Forelimb muscle (tissue), 1 donor: ENCODE results near the gene TFAP2A. TPM values are rescaled to one million over a fixed set of nuclear protein-coding genes. Genes with fewer than 3 reads are reported as not detected.

Experiments used
- DNase-seq: peaks from one replicate; pipeline ENCODE4 v3.0.0-alpha.2; 2013; ENCODE audit warnings: low read depth
- polyA plus RNA-seq: library from polyadenylated mRNA; unstranded; fragments of 120-200 nt; gene quantifications from one replicate; pipeline ENCODE4 v1.2.1, GENCODE V29; 2013; ENCODE audit not compliant: insufficient read length

TFAP2A gene
- polyA plus RNA-seq, 1 donor = 0.43 TPM

GRCh38 chr6:10399451-10399850 lies 15.4 kb downstream of the TFAP2A start:
- no peak for DNase-seq

DNA sequence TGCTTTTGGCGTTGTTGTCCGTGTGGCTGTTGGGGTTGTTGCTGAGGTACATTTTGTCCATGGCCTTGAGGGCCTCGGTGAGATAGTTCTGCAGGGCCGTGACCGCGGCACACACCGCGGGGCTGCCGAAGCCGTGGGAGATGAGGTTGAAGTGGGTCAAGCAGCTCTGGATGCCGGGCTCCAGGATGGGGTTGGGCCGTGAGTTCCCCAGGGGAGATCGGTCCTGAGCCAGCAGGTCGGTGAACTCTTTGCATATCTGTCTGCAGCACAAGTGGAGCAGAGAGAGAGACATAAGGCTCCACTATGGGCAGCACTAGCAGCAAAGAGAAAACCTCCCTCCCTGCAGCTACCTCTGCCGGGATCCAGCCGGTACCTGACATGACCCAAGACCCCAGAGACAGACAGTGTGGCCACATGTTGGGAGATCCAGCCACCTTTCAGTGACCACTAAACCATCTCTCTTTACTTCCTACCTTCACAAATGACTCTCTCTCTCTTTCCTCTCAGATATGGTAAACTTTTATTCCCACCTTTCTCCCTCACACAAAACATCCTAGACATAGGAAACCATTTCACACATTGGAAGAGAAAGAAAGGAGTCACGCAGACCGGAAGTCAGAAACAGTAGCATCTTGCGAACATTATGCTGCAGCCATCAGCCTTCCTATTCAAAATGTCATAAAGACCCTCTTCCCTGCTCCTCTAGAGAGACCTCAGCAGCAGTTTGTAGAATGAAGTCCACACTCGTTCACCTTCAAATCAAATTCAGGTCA lies 16.2 kb downstream of the TFAP2A start:
- DNase-seq = no peak

DNA sequence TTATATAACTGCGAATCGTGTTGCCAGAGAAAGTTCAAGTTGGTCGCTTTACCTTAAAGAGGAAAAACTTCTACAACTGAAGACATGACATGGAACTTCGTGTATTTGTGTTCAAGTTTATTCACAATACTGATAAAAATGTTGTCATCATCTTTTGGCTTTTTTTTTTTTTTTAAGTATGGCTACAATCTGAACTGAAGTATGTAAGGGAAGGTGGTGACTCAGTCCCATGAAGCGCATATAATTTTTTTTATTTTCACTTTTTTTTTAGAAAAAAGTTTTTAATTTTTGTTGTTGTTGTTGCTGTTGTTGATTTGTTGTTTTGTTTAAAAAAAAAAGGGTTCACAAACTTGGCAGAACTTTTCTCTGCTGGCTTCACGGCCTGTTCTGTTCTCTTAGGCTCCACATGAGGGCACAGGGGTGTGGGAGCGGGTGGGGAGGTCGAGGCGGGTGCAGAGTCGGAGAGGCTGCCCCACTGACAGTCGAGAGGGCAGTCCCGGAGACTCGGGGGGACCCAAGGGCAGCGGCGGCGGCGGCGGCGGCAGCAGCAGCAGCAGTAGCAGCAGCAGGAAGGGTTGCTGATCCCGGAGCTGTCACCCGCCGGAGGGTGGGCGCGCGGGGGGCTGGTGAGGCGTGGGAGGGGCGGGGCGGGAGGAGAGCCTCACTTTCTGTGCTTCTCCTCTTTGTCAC lies 17.0 kb downstream of the TFAP2A start:
- DNase-seq = no peak

GRCh38 chr6:10396785-10397184 lies 18.1 kb downstream of the TFAP2A start:
- no peak for DNase-seq

- no peak for DNase-seq
These were observed 18.9 kb downstream of the TFAP2A start for GRCh38 chr6:10395704-10396546.

DNA sequence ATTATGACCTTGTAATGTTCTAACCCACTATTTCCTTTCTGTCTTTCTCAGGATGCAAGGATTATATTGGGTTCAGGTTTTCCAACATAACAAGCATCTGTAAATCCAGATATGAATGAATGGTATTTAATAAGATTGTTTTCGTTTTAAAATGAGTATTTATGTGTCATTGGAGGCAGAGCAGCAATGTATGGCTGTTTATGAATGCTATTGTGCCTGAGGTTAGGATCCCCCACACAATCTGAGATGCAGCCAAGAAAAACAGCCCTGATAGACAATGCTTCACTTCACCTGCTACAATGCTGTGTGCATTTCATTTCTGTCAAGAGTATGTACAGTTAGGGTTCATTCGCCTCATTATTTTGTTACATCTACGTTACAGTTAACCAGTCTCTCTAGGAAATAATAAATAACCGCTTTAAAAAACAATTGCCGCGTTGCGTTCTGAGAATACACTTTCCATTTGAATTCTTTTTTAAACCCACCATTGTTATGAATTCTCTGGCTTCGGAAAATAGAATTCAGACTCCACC lies 19.6 kb downstream of the TFAP2A start:
- DNase-seq = no peak

DNA sequence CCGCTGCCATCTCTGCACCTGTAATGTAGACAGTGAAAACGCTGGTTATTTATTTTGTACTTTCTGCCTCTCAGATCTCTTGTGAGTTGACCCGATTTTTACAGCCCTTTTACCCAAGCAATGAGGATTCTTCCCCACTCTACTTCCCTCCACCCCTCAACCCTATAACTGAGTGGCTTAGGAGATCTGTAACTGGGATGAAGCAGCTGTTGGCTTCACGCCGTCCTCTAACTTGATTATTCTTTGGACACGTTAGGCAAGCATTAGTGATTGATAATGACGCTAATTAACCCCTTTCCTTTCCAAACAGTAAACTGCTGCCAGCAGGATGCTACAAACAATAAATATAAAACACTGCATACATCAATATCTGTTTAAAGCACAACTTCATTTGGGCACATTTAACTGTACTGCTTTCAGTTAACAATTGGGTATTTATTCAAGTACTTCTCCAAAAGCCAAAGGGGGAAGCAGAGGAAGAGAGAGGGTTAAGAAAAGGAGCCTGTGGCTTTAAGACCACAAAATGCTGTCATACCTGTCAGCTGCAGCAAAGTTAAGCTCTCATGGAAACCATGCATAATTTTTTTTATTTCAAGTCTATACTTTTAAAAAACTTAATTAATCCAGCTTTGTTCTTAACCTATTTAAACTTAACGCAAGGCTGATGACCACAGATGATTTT lies 21.2 kb downstream of the TFAP2A start:
- no peak for DNase-seq

DNA sequence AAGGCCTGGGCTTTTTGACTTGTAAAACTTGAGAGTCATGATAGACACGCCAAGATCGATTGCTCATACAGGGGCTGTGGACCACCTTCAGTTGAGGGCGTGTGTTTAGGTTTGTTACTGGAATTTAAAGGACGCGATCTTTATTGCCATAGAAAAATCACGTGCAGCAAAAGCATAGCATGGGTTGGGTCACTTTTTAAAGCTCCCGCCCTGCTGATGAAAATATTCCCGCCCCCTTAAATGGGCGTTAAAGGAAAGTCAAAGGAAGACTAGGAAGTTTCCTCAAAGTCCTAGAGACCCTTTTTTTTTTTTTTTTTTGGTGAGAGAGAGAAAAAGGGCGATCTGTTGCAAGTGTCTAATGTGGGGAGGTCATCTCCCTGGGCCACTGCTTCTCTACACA lies 23.1 kb downstream of the TFAP2A start:
- DNase-seq = no peak

DNA sequence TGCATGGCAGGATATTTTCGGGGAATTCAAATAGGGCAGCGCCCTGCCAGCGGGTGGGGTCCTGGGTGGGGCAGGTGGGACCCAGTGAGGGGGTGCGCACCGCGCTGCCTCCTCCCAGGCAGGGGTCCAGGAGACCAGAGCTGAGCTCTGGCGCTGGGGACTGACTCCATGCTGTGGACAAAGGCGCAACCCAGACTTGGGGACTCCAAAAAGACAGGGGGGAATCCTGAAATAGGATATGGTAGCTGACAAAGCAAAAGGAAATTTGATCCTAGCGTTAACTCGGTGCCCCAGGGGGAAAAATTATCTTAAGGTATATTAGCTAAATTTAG lies 23.6 kb downstream of the TFAP2A start:
- DNase-seq = no peak

GRCh38 chr6:10390495-10391298 lies 24.2 kb downstream of the TFAP2A start:
- DNase-seq = no peak

- DNase-seq = no peak
These were observed 25.0 kb downstream of the TFAP2A start for GRCh38 chr6:10389739-10390494.

DNA sequence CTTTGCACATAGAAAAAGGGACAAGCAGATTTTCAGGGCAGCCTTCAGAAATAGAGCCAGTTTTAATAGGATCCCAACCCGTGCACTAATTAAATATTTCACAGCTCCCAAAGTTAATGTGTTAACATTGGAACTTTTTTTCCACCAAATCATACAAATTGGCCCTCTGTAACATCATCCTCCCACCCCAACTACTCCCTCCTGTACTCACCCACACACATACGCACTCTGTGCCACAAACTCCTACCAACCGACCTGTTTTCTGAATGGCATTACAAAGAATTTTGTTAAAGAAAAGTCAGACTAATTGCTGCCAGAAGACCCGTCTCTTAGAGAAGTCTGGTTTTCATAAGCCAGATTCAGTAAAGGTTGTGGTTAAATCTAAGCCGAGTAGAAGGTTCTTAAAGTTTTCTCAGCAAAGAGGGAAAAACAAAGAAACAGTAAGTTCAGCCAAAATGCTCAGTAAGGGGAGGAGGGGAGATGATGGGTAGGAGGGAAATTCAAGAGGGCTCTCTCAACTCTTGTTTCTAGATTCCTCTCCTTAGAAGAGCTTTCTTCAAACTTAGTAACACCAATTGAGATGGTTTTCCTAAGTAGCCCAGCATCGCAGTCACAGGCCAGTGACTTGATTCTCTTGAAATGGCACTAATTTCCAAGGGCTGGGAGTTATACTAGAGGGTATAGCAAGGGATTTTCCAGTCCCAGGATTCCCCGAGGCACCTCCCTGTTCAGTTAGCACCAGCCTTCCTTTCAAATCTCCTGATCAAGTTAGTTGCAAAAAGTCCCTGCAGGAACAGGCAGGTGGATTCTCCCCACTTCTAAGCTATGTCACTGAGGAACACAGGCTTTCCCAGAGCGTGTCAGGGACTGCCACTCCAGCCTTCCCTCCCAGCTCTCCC lies 27.9 kb downstream of the TFAP2A start:
- DNase-seq = no peak

GRCh38 chr6:10386220-10386619 lies 28.7 kb downstream of the TFAP2A start:
- DNase-seq = no peak

GRCh38 chr6:10385524-10386132 lies 29.2 kb downstream of the TFAP2A start:
- no peak for DNase-seq

GRCh38 chr6:10384610-10385523 lies 30.0 kb downstream of the TFAP2A start:
- DNase-seq = no peak

DNA sequence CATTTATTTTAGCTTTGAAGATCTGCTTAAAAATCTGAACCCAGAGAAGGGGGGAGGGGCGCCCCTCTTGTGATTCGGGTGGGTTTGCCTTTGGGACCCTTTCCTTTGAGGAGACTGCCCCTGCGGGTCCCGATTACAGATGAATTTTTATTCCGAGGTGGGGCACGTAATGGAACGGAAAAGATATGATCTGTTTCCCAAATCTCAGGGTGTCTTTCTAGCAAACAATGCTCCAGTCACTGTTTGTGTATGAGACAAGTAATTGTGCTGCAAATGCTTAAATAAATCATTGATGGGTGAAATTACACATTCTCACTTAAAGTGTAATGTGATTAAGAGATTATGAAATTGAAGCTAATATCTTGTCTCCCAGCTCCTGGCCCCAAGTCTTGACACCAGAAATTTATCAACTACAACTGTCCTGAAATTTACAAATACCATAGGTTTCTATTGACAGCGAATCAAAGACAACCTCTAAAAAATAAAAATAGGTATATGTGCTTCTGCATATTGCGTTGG lies 30.7 kb downstream of the TFAP2A start:
- no peak for DNase-seq
